Parietal lobe (tissue), 1 donor: ENCODE data around the gene ZNF385C. TPM values are rescaled to one million over a fixed set of nuclear protein-coding genes. Genes with fewer than 3 reads are reported as not detected.

Source experiments
- total RNA-seq: library from RNA; depleted of rRNA; stranded (reverse); fragments of >200 nt; gene quantifications from one replicate; pipeline ENCODE4 v1.2.3, GENCODE V29; 2014

ZNF385C gene, protein sequence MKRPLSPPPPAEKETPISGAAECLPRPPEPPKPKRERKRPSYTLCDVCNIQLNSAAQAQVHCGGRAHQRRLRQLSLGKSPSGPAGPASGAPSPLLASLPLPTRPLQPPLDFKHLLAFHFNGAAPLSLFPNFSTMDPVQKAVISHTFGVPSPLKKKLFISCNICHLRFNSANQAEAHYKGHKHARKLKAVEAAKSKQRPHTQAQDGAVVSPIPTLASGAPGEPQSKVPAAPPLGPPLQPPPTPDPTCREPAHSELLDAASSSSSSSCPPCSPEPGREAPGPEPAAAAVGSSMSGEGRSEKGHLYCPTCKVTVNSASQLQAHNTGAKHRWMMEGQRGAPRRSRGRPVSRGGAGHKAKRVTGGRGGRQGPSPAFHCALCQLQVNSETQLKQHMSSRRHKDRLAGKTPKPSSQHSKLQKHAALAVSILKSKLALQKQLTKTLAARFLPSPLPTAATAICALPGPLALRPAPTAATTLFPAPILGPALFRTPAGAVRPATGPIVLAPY
- total RNA-seq: 0.31 TPM

DNA sequence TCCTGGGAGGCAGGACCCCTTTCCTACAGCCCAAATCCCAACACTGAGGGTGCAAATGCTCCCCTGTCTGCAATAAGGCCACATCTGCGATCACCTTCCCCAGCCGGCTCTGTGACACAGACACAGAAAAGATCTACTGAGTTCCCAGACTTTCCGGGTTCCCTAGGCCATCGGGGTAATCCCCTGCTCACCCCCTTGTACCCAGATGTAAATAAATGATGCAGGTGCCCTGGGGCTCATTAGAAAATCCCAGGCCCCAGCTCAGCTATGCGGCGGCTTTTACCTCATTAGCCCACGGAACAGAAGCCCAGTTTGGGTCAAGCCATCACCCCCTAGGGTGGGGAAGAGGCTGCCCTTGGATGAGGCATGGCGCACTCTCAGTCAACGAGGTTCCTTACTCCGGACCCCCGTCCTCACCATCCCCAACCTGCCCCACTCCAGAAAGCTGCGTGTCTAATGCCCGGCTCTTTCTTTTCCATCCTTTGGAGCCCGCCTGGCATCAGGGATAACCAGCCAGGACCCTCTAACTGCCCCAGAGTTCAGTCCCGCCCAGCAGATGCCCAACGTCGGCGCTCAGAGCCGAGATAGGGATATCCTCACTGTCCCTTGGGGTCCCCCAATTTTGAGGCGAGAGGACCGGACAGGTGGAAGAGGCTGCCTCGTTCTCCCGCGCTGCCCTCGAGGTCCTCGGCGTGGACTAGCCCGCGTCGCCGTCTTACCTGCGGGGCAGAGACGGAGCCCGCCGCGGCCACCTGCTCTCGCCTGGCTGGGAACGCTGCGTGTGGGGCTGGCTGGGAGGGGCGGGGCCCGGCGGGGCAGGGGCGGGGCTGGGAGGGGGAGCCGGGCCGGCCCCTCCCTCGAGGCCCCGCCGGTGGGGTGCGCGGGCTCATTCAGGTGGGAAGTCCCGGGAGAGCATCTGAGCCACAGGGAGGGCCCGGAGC lies at the start of gene ZNF385C:
ZNF385C (minus strand) TSS at position 783 of the 941 bp plus-strand sequence. CDS start 35,417 bp downstream, outside the sequence.

DNA sequence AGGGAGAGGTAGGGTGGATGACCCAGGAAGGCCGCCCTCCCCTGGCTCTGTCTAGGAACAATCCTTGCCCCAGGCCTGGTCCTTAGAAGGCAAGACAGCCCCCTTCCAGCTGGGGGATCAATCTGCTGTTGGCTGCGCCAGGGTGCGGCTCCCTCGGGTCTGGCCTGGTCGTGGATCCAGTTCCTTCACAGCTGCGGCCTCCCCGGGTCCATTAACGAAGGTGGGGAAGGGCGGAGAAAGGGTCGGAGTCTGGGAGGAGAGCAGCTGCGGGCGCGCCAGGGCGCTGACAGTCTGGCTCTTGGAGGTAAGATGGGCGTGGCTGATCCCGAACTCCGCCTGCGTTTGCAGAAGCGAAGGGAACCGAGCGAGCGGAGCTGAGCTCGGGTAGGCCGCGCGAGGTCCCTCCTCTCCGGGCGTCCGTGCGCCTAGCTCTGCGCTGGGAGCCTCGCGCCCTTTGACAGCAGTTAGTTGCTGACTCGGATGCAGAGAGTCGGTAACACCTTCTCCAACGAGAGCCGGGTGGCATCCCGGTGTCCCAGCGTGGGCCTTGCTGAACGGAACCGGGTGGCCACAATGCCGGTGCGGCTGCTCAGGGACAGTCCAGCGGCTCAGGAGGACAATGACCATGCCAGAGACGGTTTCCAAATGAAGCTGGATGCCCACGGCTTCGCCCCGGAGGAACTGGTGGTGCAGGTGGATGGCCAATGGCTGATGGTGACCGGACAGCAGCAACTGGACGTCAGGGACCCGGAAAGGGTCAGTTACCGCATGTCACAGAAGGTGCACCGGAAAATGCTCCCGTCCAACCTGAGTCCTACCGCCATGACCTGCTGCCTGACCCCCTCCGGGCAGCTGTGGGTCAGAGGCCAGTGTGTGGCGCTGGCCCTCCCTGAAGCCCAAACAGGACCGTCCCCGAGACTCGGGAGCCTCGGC lies 24.4 kb upstream of the ZNF385C start, which contains the start of gene HSPB9:
HSPB9 (plus strand) TSS at position 434 of the 933 bp plus-strand sequence; CDS start at position 481, 47 bp downstream.

DNA sequence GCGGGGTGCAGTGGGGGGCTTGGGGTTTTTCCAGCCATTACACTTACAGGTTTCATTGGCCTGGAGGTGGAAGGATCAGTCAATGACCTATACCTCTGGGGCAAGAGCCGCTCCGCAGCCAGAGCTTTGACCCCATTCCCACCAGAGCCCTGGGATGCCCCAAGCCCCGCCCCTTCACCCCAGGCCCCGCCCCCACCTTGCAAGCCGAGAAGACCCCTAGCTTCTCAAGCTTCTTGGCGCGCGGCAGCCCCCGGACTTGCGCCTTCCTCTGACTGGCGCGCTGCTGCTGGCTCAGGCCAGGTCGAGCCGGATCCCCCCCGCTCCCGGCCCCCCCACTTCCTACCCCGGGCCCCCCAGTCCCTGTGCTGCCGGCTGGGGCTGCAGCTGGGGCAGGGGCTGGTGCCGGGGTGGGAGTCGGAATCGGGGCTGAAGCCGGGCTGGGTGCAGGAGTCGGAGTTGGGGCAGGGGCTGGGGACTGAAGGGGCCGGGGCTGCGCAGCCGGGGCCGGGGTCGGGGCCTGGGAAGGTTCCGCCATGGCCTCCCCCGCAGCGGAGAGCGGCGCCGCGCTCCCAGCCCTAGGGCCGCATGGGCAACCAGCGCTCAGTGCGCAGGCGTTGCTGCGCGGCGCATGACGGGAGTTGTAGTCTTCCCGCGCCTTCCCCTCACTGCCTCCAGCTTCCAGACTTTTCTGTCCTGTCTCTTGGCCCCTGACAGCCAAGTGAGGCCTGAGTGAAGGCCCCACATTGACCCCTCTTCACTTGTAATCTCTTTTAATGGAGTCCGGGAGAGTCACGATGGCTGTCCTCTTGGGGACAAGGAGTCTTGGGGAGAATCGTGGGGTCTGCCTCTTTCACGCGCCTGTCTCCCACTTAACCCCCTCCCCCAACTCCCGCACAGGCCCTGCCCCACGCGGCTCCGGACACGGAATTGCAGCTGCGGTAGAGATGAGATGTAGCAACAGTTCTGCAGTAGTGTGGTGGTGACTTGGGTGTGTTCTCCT lies 22.8 kb upstream of the ZNF385C start, which contains the start of gene KAT2A:
KAT2A (minus strand) TSS at position 598 of the 1,000 bp plus-strand sequence; CDS start at position 535, 63 bp downstream.

DNA sequence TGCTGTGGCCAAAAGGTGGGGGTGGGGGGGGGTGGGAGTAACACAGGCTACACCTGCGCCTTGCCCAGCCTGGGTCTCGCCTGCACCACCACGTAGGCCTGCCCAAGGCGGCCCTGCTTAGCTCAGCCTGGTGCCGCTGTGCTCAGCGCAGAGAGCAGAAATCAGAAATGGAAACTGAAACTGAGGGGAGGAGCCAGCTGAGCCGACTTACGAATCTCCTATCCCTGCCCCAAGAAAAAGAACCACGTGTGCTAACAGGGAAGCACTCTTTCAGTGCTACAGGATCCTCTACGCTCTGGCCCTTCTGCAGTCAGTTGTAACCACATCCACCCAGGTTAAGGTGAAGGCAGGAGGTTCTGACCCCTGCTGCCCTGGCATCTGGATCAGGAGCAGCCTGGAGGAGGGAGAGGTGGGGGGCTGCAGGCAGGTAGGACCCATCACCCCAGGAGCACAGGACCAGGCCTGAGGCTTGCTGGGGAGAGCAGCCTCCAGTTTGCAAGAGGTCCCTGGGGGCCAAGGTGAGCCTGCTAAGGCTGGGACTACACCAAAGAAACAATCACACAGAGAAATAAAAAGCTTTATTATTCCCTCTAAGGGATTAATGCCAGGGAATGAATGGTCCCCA lies 14.4 kb upstream of the ZNF385C start, which contains the start of gene DHX58:
DHX58 (minus strand) TSS at position 163 of the 625 bp plus-strand sequence. CDS start 822 bp downstream, outside the sequence.

DNA sequence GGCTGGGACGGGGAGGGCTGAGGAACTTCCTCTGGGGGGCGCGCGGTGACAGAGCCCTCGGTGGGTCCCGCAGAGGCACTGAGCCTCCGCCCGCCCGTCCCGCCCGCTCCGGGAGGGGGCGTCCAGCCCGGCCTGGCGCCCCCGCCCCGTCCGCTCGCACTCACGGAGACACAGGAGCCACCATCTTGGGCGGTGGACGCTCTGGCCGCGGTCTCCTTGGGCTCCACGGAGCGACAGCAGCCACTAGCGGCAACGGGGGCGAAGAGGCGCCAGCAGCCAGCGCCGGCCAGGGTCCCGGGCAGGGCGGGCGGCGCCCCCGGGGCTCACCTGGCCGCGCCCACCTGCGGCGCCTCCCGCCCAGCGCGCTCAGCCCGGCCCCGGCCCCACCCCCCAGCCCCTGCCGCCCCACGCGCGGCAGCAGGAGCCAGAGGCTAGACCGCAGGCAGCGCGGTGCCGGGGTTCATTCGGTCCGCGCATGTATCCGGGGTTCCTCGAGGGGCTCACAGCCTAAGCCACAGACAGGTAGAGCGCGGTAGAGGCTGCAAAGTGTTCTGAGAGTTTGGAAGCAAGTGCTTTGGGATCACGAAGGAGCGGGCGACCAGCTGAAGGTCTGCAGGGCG lies 47.8 kb downstream of the ZNF385C start, which contains the start of gene C17orf113:
C17orf113 (minus strand) TSS at position 209 of the 620 bp plus-strand sequence. CDS start 7,225 bp downstream, outside the sequence.

DNA sequence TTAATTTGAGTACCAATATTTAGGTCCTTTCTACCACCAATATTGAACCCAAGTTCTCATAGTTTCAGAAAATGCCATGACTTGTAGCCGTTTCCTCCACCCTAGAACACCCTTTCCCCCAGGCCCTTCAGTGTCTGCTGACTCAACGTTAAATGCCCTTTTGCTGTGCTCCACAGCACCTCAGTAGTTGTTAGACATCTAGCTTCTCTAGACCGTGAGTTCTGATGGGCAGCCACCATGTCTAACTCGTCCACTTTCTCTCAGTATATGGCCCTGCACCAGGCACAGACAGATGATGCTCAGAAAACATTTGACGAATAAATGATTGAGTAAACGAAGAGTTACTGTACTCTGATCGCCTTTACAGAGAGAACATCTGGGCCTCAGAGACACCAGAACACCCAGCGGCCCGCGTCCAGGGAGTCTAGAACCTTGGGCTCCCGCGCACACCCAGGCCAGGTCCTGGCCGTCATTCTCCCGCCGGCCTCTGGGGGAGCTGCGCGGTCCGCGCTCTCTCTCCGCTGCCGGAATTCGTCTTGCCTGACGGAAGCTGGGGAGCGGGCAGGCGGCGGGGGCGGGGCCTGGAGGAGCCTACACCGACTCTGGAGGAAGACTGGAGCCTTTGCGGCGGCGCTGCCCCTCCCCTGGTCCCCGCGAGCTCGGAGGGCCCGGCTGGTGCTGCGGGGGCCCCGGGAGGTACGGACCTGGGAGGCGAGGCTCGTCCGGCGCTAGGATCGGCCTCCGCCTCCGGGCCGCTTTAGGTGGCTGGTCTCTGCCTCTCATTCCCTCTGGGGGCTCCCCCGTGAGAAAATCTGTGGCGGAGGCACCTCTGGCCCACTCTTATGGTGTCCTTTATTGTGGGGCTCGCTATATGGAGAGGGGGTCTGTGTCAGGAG lies 78.5 kb downstream of the ZNF385C start, which contains the start of gene NKIRAS2:
NKIRAS2 (plus strand) TSS at position 582 of the 896 bp plus-strand sequence. CDS start 1,488 bp downstream, outside the sequence.

DNA sequence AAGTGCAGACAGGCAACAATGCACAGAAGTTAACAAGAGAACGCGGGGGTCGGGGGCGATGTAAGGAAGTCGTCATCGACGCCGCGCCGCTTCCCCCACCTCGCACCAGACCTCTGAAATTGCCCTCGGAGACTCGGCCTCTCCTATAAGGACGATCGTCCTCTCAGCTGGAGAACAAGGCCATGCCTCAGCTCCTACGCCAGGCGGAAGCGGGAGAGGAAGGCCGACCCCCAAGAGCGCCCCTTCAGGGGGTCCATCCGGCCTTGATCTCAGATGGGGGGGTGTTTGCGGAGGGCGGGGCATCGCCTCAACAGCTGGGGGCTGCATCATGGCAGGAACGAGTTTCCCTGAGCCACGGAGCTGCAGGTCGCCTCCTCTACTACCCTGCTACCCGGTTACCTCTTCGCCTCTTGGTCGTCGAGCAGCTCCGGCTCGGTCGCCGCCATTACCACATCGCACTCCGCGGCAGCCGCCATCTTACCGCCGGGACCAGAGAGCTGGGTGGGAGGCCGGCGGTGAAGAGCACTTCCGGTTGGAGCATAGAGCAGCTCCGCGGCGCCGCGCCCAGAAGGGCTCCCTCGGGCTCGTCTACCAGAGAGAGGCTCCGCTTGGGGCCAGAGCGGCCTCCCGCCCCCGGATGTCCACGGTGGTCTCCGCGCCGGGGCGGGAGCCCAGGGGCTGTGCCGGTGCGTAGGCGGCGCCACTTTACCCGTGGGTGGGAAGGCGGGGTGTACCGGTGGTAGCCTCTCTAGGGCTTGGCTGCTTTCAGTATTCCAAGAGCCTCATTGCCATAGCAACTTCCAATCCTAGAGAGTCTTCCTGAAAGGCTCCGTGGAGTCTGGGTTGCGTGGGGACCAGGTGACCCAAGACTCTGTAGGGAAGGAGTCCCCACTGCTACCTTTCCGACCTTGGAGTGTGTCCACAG lies 81.1 kb downstream of the ZNF385C start, which contains the start of gene DNAJC7:
DNAJC7 (minus strand) TSS at position 499 of the 925 bp plus-strand sequence; CDS start at position 476, 23 bp downstream.

Other genes with a start within 250 kb of the ZNF385C start
- 69.5 TPM for gene KLHL11, start 233.1 kb downstream of the ZNF385C start, total RNA-seq
- gene ACLY, start 179.5 kb downstream of the ZNF385C start, total RNA-seq: 131 TPM
- 3.1 TPM for gene ODAD4, start 167.9 kb downstream of the ZNF385C start, total RNA-seq
- 40.7 TPM for gene CNP, start 131.7 kb downstream of the ZNF385C start, total RNA-seq
- 92.3 TPM for gene DNAJC7, start 81.0 kb downstream of the ZNF385C start, total RNA-seq
- gene NKIRAS2, start 78.4 kb downstream of the ZNF385C start, total RNA-seq: 36.6 TPM
- gene C17orf113, start 47.9 kb downstream of the ZNF385C start, total RNA-seq: 4.7 TPM
- gene DHX58, start 14.2 kb upstream of the ZNF385C start, total RNA-seq: 1.6 TPM
- gene KAT2A, start 22.9 kb upstream of the ZNF385C start, total RNA-seq: 18.2 TPM
- gene HSPB9, start 24.3 kb upstream of the ZNF385C start, total RNA-seq: not detected
- 62.0 TPM for gene RAB5C, start 56.5 kb upstream of the ZNF385C start, total RNA-seq
- gene KCNH4, start 82.7 kb upstream of the ZNF385C start, total RNA-seq: 0.63 TPM
- gene HCRT, start 87.0 kb upstream of the ZNF385C start, total RNA-seq: not detected
- gene GHDC, start 96.0 kb upstream of the ZNF385C start, total RNA-seq: 6.9 TPM
- 38.5 TPM for gene STAT5B, start 177.9 kb upstream of the ZNF385C start, total RNA-seq
- 0.94 TPM for gene STAT5A, start 190.0 kb upstream of the ZNF385C start, total RNA-seq